HS-27A (cell line): ENCODE results near the gene TRAF6.
"Not testable (repeated sequence)": the region's sequence is repeated elsewhere in the genome, so short reads cannot be mapped to it uniquely, and the experiment has no call there.

Source experiments
- DNase-seq: peaks from one replicate; pipeline ENCODE4 v3.0.0-alpha.2; 2012; ENCODE audit warnings: low read depth, missing footprints

Gene TRAF6

GRCh38 chr11:36493332-36493731 is 16.7 kb downstream of the TRAF6 start:
- DNase-seq = no peak

- DNase-seq = no peak
Observed at GRCh38 chr11:36492724-36493304, 17.3 kb downstream of the TRAF6 start.

DNA sequence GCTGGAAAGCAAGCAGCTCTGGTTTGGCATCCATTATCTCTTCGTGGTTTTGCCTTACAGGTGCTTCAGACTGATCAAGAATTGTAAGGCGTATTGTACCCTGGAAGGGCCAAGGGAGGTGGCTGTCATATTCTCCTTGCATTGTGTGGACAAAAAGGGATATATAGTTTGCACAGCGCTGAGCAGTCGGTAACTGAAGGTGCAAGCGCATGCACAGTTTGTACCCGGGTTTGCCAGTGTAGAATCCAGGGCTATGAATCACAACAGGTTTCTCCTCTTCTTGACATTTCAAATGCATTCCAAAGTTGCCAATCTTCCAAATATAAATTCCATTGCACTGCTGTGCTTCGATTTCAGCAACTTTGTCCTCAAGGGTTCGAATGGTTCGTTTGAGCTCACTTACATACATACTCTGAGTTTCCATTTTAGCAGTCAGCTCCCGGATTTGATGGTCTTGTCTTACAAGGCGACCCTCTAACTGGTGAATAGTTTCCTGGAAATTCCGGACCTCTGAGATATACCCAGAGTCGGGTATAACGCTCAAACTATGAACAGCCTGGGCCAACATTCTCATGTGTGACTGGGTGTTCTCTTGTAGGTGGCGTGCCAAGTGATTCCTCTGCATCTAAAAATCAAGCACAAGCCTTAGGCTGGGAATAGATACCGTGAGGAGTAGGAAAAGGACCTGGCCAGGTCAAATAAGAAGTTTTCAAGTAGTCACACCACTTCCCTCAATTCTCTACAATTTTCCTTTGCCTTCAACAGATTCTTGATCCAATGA is 19.9 kb downstream of the TRAF6 start:
- DNase-seq = no peak

DNA sequence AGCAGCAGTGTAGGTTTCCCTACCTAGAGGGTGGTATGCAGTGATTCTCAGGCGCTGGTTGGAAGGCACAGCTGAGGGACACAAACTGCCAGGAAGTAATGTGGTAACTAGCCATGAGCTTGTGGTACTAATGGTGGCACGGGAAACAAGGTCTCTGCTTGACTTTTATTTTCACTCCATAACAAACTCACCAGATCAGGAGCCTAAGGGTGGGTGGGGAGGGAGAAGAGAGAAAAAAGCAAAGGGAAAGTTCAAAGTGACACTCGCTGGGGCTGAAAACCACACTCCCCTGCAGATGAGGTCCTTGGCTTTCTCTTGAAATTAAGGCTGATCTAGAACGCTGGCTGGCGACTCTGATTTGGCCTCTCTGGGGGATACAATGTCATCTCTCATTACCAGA is 22.0 kb downstream of the TRAF6 start:
- DNase-seq = no peak

DNA sequence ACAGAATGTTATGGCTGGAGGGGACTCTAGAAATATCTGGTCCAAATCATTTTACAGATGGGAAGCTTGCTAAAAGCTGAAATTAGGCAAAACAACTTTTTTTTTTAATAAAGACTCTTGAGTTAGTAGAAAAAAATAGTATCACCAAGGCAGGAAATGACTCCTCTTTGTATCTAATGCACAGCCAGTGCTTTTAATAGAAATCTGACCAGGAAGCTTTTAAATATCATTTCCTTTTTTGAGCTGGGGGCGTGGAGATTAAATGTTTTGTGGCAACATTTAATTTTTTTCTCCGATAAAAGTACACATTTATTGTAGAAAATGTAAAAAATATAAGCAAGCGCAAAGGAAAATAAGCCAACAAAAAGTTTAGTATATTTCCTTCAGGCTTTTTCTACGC is 22.5 kb downstream of the TRAF6 start:
- no peak for DNase-seq

- no peak for DNase-seq
Observed at GRCh38 chr11:36485298-36486002, 24.6 kb downstream of the TRAF6 start.

GRCh38 chr11:36483042-36483441 is 27.0 kb downstream of the TRAF6 start:
- DNase-seq = not testable (repeated sequence)

DNA sequence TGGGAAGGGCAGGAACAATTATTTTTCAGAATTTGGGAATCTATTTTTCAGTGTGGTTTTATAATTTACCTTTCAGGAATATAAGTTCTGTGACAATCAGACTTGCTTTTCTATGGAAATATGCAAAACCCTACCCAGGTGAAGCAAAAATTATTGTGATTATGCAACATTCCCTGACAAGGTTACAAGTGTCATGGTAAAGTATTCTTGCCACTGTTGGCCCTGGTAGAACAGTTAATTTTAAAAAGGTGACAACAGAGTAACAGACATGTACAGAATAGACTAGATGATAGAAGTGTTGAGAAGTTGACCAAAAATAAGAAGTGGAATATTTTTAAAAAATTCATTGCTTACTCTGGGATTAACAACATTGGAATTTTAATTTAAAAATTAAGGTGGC is 29.2 kb downstream of the TRAF6 start:
- no peak for DNase-seq

DNA sequence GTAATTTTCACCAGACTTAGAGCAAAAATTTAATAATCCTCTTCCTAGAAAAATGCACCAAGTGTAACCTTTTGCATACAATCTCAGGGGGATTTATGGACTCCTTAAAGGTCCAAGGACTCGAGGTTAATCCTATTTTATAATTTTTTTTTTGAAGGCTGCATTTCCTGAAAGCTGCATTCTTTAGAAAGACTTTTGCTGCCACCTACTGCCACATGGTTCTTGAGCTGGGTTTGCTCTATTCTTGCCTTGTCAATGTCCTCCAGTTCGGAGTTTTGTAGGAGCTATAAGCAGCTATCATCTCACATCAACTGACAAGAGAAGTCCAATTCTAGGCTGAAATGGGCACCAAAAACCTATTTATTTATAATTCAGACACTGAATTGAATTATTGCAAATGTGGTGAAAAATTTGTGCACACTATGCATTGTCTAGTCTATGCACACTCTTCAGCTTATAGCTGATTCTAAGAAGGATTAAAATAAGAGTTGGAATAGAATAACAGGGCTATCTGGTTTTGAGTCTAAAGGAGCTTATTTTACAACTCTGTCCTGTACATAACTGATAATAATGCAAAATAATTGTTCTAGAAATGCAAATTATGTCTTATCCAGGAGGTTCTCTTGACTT is 31.3 kb downstream of the TRAF6 start:
- no peak for DNase-seq

GRCh38 chr11:36475192-36475591 is 34.9 kb downstream of the TRAF6 start:
- no peak for DNase-seq

DNA sequence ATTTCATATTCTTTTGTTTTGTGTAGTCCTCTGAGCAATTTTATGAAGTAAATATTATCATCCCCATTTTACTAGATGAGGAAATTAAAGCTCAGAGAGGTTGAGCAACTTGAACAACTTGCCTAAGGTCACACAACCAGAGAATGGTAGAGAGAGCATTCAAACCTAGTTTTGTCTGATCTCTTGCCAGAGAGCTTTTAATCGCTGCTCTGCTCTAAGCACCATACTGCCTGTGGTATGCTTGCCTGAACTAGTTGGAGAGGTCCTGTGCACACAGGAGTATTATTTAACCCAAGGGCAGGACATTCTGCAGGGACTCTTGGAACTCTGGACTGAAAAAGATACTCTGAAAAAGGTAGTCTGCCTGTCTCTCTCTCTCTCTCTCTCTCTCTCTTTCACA is 38.5 kb downstream of the TRAF6 start:
- DNase-seq = no peak

DNA sequence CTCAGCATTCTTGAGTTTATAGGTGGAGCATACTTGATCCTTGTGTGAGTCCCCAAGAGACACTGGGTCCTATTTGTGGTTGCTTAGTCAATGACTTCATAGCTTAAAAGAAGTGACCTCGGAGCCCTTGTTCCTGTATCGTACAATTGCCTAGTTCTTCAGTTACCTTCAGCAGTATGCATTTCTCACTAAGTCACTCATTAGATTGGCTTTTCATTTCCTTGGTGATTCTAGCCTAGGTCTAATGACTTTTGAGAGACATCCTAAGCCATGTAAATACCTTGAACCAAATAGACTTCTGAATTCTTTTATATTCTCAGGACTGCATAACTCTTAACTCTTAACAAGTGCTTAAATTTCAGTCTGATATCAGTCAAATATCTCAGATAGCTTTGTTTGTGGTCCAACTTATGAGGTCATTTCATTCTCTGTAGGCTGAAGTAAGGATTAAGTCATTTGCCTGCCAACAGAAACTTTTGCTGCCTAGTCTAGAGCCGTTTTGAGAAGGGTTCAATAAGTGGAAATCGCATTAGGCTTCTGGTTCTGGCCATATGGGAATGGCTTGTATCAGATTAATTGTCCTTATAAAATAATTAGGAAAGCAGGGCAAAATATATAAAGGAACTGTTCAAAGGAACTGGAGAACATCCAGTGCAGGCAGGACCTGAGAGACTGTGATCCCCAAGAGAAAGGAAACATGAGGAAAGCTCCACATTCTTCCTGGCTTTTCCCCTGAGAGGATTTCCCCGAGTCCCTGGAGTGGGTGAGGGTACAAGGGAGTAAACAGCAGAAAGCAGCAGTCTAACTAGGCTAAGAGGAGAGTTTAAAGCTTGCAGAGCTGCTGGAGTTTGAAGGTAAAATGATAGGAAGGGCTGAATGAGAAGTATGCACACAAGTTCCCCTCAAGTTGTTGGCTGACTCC is 39.9 kb downstream of the TRAF6 start:
- DNase-seq = peak; percentile 81

GRCh38 chr11:36469063-36469462 is 41.0 kb downstream of the TRAF6 start:
- DNase-seq = no peak

DNA sequence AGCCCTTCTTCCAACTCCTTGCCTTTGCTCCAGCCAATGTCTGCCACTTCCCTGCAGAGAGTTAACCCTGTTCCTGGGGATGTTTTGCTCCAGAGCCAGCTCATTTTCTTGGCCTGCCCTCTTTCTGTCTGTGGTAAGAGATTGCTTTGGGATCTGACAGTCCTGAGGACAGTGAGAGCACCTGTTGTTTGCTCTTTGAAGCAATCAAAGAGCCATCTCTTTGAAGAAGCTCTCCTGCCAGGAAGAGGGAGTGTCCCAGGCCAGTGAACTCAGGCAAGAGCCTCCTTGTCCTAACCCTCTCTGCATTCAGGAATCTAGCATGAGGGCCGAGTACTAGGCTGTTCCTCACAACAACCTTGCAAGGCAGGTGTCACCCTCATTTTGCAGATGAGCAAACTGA is 42.2 kb downstream of the TRAF6 start:
- no peak for DNase-seq

GRCh38 chr11:36467012-36467411 is 43.1 kb downstream of the TRAF6 start:
- DNase-seq = no peak

- DNase-seq = no peak
Observed at GRCh38 chr11:36465449-36466163, 44.5 kb downstream of the TRAF6 start.

- DNase-seq = no peak
Observed at GRCh38 chr11:36464720-36465119, 45.4 kb downstream of the TRAF6 start.

DNA sequence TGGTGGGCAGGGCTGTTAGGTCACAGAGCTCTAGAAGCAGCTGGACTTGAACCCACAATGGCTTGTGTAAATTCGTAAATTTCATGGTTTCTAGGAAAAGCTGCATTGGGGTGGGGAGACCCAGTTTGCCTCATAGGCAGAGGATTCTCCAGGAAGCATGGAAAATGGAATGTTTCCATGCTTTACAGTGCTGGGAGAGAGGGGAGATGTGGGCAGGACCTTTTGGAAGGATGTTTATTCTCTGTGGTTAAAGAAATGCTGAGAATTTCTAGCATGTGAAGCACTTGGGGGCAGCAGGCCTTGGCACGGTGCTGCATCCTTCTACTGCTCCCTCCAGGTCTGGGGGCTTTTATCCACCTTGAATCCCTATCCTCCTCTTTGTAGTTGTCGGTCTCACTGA is 46.3 kb downstream of the TRAF6 start:
- no peak for DNase-seq

- no peak for DNase-seq
Observed at GRCh38 chr11:36462321-36462720, 47.8 kb downstream of the TRAF6 start.

- no peak for DNase-seq
Observed at GRCh38 chr11:36460220-36460619, 49.9 kb downstream of the TRAF6 start.

DNA sequence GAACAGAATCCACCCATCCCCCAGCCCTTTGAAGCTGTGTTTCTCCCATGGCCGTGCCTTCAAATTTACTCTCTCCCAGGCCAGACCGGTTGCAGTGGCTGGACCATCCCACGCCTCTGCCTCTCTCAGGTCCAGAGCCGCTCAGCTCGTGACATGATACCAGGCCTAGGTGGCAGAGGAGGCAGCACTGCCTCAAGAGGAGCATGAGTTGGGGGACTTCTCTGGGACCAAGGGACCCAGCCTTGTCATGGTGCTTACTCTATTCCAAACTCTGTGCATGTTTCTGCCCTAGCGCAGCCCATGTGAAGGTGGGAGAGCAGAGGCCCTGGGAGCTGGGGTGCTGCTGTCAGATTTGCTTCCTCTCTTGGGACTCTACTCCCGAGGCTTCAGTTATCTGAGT is 51.0 kb downstream of the TRAF6 start:
- DNase-seq = no peak
